HCT116 (cell line): ENCODE measurements around the gene SLC25A4. TPM values are rescaled to one million over a fixed set of nuclear protein-coding genes. Genes with fewer than 3 reads are reported as not detected.
A peak's percentile ranks its signal among the peaks of the same experiment; 100 is the strongest.

Experiments
- ATAC-seq: fragments of 200-7000 bp; cut with Tn5 transposase; 2 replicates; pipeline ENCODE4 v1.9.1; 2020; ENCODE audit warnings: mild to moderate bottlenecking, moderate library complexity
- BruUV-seq: library from RNA; stranded (reverse); fragments of 400-500 nt; replicated peaks from 2 replicates; lab custom pipeline; 2021; lab: Mats Ljungman, UMichigan
- CTCF ChIA-PET: fragments of 300-600 bp; sonication (Branson Sonifier 250); formaldehyde crosslinking; loops from one replicate; lab custom pipeline; 2021; ENCODE audit warnings: antibody characterized with exemption; lab: Charles Lee
- POLR2A ChIA-PET: fragments of 300-600, 350-600 bp; sonication (Branson Sonifier 250); formaldehyde crosslinking; loops from one replicate; lab custom pipeline; 2021; ENCODE audit warnings: antibody characterized with exemption; lab: Charles Lee
- RAD21 ChIA-PET, 2 experiments: fragments of 300-600 bp; sonication (Branson Sonifier 250); formaldehyde crosslinking; loops; one replicate each; lab custom pipeline; 2023; ENCODE audit warnings: low total read pairs in 2 of 2; ENCODE audit not compliant: uncharacterized antibody in 2 of 2, unreplicated experiment in 2 of 2, low non-redundant PET in 1 of 2; lab: Charles Lee
- DNase-seq: peaks from one replicate; pipeline ENCODE4 v3.0.0-alpha.2; 2010; ENCODE audit warnings: low read depth, low spot score
- H2AFZ ChIP-seq: fragments of 200-600 bp; shearing (Covaris generic), sonication (generic); 2 replicates; pipeline ENCODE4 v1.6.1; 2017; ENCODE audit warnings: low read depth, mixed run types, mixed read lengths, antibody characterized with exemption, low read length; ENCODE audit not compliant: poor library complexity, severe bottlenecking
- H3K27ac ChIP-seq: 2 replicates; pipeline ENCODE4 v1.5.1; 2012; ENCODE audit warnings: low read depth, low read length
- H3K27me3 ChIP-seq: fragments of 200-600 bp; sonication (generic); 2 replicates; pipeline ENCODE4 v1.6.1; 2016; ENCODE audit warnings: mixed run types, low read length, mixed read lengths; ENCODE audit not compliant: insufficient read depth
- H3K36me3 ChIP-seq, 2 experiments: fragments of 200-500 bp in 1 of 2; fragments of 200-600 bp in 1 of 2; sonication (Bioruptor generic) in 1 of 2; sonication (generic) in 1 of 2; 2 replicates each; pipeline versions ENCODE4 v1.5.1 to v1.6.1; 2014 to 2016; ENCODE audit warnings: low read length in 2 of 2, inconsistent platforms in 1 of 2, mixed read lengths in 1 of 2, mixed run types in 1 of 2; ENCODE audit not compliant: insufficient read depth in 2 of 2, control insufficient read depth in 1 of 2
- H3K4me1 ChIP-seq, 2 experiments: fragments of 200-600 bp in 1 of 2; sonication (generic) in 1 of 2; 2 replicates each; pipeline versions ENCODE4 v1.5.1 to v1.6.1; 2012 to 2017; ENCODE audit warnings: low read length in 2 of 2, inconsistent platforms in 1 of 2, mild to moderate bottlenecking in 1 of 2, mixed read lengths in 1 of 2, mixed run types in 1 of 2, moderate library complexity in 1 of 2; ENCODE audit not compliant: insufficient read depth in 2 of 2, control insufficient read depth in 1 of 2
- H3K4me2 ChIP-seq: fragments of 200-600 bp; sonication (generic); 2 replicates; pipeline ENCODE4 v1.6.1; 2017; ENCODE audit warnings: mixed run types, low read length, mixed read lengths
- H3K4me3 ChIP-seq, 2 experiments: fragments of 200-600 bp in 1 of 2; sonication (generic) in 1 of 2; replicated peaks in 1 of 2; 2 replicates each; pipeline ENCODE4 v1.5.1; 2011 to 2016; ENCODE audit warnings: low read length in 2 of 2, control low read depth in 1 of 2, low read depth in 1 of 2, mild to moderate bottlenecking in 1 of 2, mixed read lengths in 1 of 2, mixed run types in 1 of 2
- H3K79me2 ChIP-seq: fragments of 200-600 bp; sonication (generic); 2 replicates; pipeline ENCODE4 v1.6.1; 2017; ENCODE audit warnings: mild to moderate bottlenecking, mixed run types, low read length, moderate library complexity, mixed read lengths; ENCODE audit not compliant: insufficient read depth
- H3K9ac ChIP-seq: fragments of 200-600 bp; sonication (generic); 2 replicates; pipeline ENCODE4 v1.6.1; 2016; ENCODE audit warnings: low read length, mixed read lengths
- H3K9me2 ChIP-seq: fragments of 200-600 bp; sonication (generic), shearing (Covaris generic); 2 replicates; pipeline ENCODE4 v1.6.1; 2017; ENCODE audit warnings: mixed run types, mild to moderate bottlenecking, moderate library complexity; ENCODE audit not compliant: insufficient read depth
- H3K9me3 ChIP-seq, 2 experiments: fragments of 200-500 bp in 1 of 2; fragments of 200-600 bp in 1 of 2; sonication (Bioruptor generic) in 1 of 2; sonication (generic) in 1 of 2; 2 replicates each; pipeline ENCODE4 v1.6.1; 2014 to 2017; ENCODE audit warnings: low read length in 2 of 2, mixed read lengths in 2 of 2, inconsistent platforms in 1 of 2, low read depth in 1 of 2, mild to moderate bottlenecking in 1 of 2, mixed run types in 1 of 2, moderate library complexity in 1 of 2; ENCODE audit not compliant: control insufficient read depth in 1 of 2, insufficient read depth in 1 of 2
- H4K20me1 ChIP-seq: fragments of 200-600 bp; sonication (generic), shearing (Covaris generic); 2 replicates; pipeline ENCODE4 v1.6.1; 2017; ENCODE audit warnings: mixed run types, mild to moderate bottlenecking, moderate library complexity; ENCODE audit not compliant: insufficient read depth
- CBX3 ChIP-seq: IDR thresholded peaks from 2 replicates; pipeline ENCODE4 v1.6.1; 2012; ENCODE audit warnings: low read depth
- CEBPB ChIP-seq: IDR thresholded peaks from 2 replicates; pipeline ENCODE4 v1.6.1; 2012; ENCODE audit warnings: low read depth
- CTCF ChIP-seq, 3 experiments: fragments of 200-600 bp in 1 of 3; sonication (generic) in 1 of 3; IDR thresholded peaks in 2 of 3; conservative IDR thresholded peaks in 1 of 3; 2 replicates each; pipeline ENCODE4 v1.5.1; 2012 to 2017; ENCODE audit warnings: low read depth in 2 of 3, low read length in 2 of 3, antibody characterized with exemption in 1 of 3, borderline replicate concordance in 1 of 3, control low read depth in 1 of 3, mild to moderate bottlenecking in 1 of 3, mixed read lengths in 1 of 3, mixed run types in 1 of 3, moderate library complexity in 1 of 3; ENCODE audit not compliant: insufficient read depth in 1 of 3
- JUND ChIP-seq: IDR thresholded peaks from 2 replicates; pipeline ENCODE4 v1.6.1; 2012
- MAX ChIP-seq: IDR thresholded peaks from 2 replicates; pipeline ENCODE4 v1.6.1; 2012
- RAD21 ChIP-seq: IDR thresholded peaks from 2 replicates; pipeline ENCODE4 v1.6.1; 2012; ENCODE audit warnings: low read depth, mild to moderate bottlenecking
- SP1 ChIP-seq: IDR thresholded peaks from 2 replicates; pipeline ENCODE4 v1.6.1; 2012; ENCODE audit warnings: low read depth
- YY1 ChIP-seq: IDR thresholded peaks from 2 replicates; pipeline ENCODE4 v1.6.1; 2011; ENCODE audit warnings: low read length, low read depth, moderate library complexity, mild to moderate bottlenecking; ENCODE audit not compliant: insufficient replicate concordance; ENCODE audit errors: extremely low read depth
- intact Hi-C: fragments of 100-400 bp; cut with micrococcal nuclease; formaldehyde crosslinking; loops from 2 replicates; pipeline ENCODE4 v1.10.0; 2022
- total RNA-seq: library from RNA; stranded (reverse); gene quantifications from one replicate; pipeline ENCODE4 v1.2.1, GENCODE V29; 2021; ENCODE audit not compliant: unreplicated experiment

The SLC25A4 gene
- total RNA-seq, 1 experiment from 2014 or later: 27.9 TPM

- CTCF ChIA-PET: interaction anchor here (0.7 to 4.7 kb wide), 25 partner anchors 9 to 830 kb away, joined by 3 to 50 read pairs (median 5); partner anchors contain the start of gene SLC25A4
- H3K9me3 ChIP-seq: no peaks in the 10 kb centered on the region
- TF ChIP-seq SP1: 0 out of 2 replicates have a peak, but pooled peaks have one; percentile 18
- TF ChIP-seq MAX: 0 out of 2 replicates have a peak, but pooled peaks have one; percentile 11
- TF ChIP-seq RAD21: peak; percentile 80
- TF ChIP-seq CTCF (IDR thresholded peaks at IDR 0.05 in 2 of 3, conservative IDR thresholded peaks at IDR 0.05 in 1 of 3; ENCODE audit: borderline replicate concordance in 1 of 3, insufficient read depth in 1 of 3, low read depth in 2 of 3, low read length in 2 of 3): peak; percentile 58 to 74 (median 71)
- no peak for TF ChIP-seq JUND
- TF ChIP-seq CBX3: no peak
- TF ChIP-seq YY1: no peak
- TF ChIP-seq CEBPB: peak; percentile 34; the same call in 1 of the 2 replicates
- H2AFZ ChIP-seq: peak overlapping the region; percentile 84
- H3K36me3 ChIP-seq: no peaks in the 10 kb centered on the region
- no peaks in the 10 kb centered on the region for H3K79me2 ChIP-seq
- no peaks in the 10 kb centered on the region for H3K27me3 ChIP-seq
- intact Hi-C loops: loop anchor here (1.0 to 5.0 kb wide), 3 partner anchors 57 to 349 kb away; no protein-coding TSS in a partner anchor
- H4K20me1 ChIP-seq: no peaks in the 10 kb centered on the region
- DNase-seq (peak; percentile 34), ATAC-seq (peak; percentile 75)
- no peak overlapping the region for H3K27ac ChIP-seq
- RAD21 ChIA-PET: interaction anchor here (0.7 to 1.3 kb wide), 5 partner anchors 27 to 100 kb away, joined by 3 to 5 read pairs (median 3); no protein-coding TSS in a partner anchor
- POLR2A ChIA-PET: interaction anchor here (1.4 to 1.7 kb wide), 3 partner anchors 39 to 91 kb away, joined by 3 to 5 read pairs (median 4); no protein-coding TSS in a partner anchor
- BruUV-seq: no TSS peak
- no peak overlapping the region for H3K9ac ChIP-seq
- H3K9me2 ChIP-seq: no peaks in the 10 kb centered on the region
- H3K4me3 ChIP-seq: no peak overlapping the region
- peak overlapping the region; percentile 10; the same call in 1 of the 2 replicates for H3K4me2 ChIP-seq
- no peaks in the 10 kb centered on the region; a peak in 1 of 4 replicates for H3K4me1 ChIP-seq
Measured at GRCh38 chr4:185096032-185096653, 46.9 kb upstream of the SLC25A4 start.
